GM18498 (cell line): ENCODE results near the gene PLA2G6.

Experiments used
- ATAC-seq: cut with Tn5 transposase; IDR thresholded peaks from one replicate; pipeline ENCODE4 v1.9.1; 2021; ENCODE audit warnings: mild to moderate bottlenecking, moderate library complexity; ENCODE audit not compliant: unreplicated experiment

Gene PLA2G6

GRCh38 chr22:38112381-38112780, 69.2 kb downstream of the PLA2G6 start:
- ATAC-seq, result no peak

GRCh38 chr22:38111925-38112355, 69.7 kb downstream of the PLA2G6 start:
- ATAC-seq, result no peak

- ATAC-seq, result no peak
Observed at GRCh38 chr22:38110863-38111852, 70.5 kb downstream of the PLA2G6 start.

DNA sequence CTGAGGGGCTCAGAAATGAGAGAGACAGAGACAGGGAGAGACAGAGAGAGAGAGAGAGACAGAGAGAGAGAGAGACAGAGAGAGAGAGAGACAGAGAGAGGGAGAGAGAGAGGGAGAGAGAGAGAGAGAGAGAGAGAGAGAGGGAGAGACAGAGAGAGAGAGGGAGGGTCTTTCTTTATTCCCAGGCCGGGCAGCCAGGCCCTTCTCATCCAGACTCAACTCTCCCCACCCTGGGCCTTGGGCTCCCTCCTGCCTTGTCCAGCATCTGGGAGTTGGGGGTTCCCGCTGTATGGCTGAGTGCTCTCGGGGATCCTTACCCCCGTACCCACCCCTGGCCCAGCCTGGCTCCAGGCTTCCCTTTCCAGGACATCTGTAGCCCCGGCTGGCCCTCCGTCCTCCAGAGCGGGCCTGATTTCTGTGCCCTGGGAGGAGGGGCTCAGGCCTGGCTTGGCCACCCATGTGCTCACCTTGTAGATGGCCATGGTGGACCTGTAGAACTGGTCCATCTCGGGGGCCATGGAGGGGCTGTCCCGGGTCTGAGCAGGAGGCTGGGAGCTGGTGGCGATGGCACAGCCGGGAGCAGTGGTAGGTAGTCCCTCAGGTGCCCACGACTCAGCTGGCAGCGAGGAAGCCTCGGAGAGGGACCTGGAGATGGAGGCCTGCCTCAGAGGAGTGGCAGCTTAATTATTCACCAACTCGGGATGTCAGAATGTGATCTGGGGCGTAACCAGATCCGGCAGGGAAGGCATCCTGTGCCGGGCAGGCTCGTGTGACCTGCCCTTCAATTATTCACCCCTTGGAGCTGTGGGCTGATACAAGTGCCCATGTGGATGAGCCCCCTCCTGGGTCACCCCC, 71.4 kb downstream of the PLA2G6 start, which contains the start of gene BAIAP2L2:
Gene BAIAP2L2 (minus strand): TSS at position 677 of the 855 bp plus-strand sequence. CDS start 159 bp downstream, at position 518.
- ATAC-seq, result no peak

DNA sequence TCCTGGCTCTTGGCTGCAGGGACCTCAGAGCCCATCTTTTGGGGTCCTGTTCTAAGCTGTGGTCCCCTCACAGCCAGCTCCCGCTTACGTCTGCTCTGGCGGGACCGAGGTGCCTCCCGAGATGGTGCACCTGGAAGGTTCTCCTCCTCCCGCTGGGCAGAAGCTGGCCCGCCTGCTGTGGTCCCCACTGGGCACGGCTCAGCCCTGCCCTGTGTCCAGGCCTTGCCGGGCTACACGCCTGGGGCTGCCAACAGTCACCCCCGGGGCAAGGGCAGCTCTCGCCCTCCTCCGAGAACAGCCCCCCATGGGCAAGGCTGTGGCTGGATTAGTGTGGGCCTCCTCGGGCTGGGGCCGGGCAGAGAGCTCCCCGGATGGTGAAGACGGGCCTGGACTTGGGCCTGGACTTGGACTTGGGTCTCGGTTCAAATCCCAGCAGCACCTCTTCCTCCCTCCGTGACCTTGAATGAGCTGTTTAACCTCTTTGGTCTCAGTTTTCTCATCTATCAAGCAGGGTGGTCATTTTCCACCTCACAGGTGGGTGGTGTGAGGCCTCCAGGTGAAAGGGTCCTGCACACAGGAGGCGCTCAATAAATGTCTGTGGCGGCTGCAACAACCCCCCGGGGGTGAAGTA, 72.1 kb downstream of the PLA2G6 start:
- ATAC-seq, result no peak

DNA sequence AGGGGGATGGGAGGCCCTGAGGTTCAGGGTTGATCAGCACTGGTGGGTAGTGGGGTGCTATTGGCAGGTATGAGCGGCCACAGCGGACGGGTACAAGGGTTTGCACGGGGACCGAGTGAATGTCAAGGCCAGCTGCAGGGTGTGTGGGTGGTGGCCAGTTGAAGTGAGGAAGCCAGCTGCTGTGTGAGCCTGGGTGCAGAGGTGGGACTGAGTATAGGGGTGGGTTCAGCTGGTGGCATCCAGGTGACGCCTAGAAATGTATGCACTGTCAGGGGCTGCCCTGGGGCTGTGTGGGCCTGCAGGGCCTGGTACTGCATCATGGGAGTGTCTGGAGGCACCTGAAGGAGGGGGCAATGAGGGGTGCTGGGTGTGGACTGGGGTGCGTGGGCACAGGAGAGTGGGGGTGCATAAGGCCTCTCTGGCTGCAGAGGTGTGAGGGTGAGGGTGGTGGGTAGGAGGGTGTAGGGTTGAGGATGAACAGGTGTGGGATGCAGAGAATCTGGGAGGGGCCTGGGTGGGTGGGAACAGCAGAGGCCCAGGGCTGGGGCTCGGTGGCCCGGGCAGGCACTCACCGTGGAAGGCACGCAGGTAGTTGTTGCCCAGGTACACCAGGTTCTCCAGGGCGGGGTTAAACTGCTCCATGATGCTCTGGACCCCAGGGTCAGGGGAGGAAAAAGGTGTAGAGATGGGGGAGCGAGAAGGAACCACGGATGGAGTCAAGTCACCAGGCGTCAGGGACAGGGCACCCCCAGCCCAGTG, 72.9 kb downstream of the PLA2G6 start:
- ATAC-seq, result no peak

- no peak for ATAC-seq
Observed at GRCh38 chr22:38107692-38108515, 73.7 kb downstream of the PLA2G6 start.

DNA sequence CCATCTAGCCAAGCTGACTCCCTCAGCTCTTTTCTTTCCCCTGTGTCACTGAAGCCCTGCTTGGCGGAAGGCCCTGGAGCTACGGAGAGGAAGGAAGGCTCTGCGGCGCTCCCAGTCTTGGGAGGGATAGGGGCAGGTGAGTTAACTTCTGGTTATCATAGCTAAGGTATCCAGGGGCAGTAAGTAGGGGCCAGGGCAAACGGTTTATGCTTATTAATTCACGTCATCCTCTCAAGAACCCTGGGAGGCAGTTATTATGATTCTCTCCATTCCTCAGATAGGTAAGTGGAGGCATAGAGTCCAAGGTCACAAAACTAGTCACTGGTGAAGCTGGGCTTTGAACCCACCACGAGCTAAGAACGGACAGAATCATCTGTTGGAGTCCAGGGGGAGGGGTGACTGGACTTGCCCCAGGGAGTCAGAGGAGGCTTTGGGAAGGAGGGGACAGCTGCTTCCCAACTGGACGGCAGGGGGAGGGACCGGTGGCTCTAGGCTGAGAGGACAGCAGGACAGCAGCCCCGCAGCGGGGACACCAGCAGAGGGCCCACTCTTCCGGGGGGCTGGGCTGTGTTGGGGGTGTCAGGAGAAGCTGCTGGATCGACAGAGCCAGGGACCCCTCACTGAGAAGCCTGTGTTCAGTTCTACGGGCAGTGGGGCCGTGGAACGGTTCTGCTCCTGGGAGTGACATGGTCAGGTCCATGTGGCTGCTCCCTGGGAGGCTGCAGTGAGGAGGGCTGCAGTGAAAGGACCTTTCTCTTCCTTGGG, 74.6 kb downstream of the PLA2G6 start:
- no peak for ATAC-seq

- ATAC-seq, result no peak
Observed at GRCh38 chr22:38104084-38104483, 77.5 kb downstream of the PLA2G6 start.

GRCh38 chr22:38103641-38104040, 78.0 kb downstream of the PLA2G6 start:
- ATAC-seq, result no peak

DNA sequence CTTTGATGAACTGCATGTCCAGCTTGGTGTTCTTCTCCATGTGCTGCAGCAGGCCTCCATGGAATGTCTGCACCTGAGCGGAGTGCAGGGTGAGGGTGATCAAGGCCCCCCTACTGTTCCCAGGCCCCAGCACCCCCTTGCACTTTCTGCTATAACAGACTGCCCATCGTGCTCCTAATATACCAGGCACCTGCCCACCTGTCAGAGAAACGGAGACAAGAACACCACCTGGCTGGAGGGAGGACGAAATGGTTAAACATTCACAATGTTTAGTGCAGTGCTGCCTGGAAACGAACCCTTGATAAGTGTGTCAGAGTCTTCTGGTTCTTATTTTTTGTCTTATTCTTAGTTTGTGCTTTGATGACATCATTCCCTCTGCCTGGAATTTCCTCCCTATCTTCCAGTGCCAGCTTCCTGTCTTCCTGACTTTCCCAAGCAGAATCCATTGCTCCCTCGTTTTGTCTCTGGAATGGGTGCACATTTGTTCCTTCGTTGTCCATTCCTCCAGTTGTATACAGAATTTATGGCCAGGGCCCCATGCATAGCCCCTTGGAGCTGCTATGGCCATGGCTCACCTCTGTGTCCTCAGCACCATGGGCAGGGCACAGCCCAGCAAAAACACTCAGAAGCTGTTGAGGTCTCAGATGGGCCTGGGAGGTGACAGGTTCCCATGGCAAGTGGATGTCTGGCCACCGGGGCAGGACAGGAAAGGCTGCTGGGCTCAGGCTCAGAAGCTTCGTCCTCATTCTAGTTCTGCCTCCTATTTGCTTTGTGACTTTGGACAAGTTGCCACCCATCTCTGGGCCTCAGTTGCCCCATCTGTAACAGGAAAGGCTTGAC, 83.0 kb downstream of the PLA2G6 start:
- no peak for ATAC-seq

- no peak for ATAC-seq
Observed at GRCh38 chr22:38097557-38098409, 83.8 kb downstream of the PLA2G6 start.

- ATAC-seq, result no peak
Observed at GRCh38 chr22:38097058-38097457, 84.6 kb downstream of the PLA2G6 start.

DNA sequence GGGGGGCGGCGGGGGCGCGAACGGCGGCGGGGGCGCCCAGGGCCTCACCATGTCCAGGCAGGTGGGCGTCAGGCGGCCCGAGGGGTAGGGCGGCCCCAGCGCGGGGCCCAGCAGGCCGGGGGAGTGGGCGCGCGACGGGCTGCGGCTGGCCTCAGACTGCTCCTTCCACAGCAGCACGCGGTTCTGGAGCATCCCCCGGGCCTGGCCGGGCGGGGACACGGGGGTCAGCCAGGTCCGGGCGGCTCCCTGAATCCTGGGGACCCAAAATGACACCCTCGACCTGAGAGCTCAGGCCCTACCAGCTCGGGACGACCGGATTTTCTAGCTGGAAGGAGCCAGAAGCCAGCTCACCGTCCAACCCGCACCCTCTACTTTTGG, 92.2 kb downstream of the PLA2G6 start:
- no peak for ATAC-seq

- ATAC-seq, result no peak
Observed at GRCh38 chr22:38088629-38089473, 92.8 kb downstream of the PLA2G6 start.

DNA sequence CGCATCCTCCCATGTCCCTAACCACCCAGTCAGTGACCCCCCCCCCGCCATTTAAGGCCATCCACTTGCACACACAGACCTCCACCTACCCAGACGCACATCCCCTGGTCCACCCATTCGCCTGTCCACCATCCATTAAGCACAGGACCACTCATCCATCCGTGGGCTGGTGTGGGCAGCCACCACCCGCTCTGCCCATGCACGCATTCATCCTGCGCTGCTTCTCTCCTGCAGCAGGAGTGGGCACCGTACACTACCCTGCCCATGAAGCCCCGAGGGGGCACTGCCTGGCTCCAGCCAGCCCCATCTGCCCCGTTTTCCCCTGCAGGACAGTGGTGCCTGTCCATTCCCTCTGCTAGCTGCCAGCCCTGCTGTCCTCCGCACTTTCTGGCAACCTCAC, 93.8 kb downstream of the PLA2G6 start:
- ATAC-seq, result no peak
